H1 (cell line): Measurements from ENCODE around the gene LSM2. TPM values are rescaled to one million over a fixed set of nuclear protein-coding genes. Genes with fewer than 3 reads are reported as not detected.

Experiments
- CTCF ChIA-PET: fragments of 300-600 bp; sonication (Branson Sonifier 250); formaldehyde crosslinking; loops from one replicate; lab custom pipeline; 2021; ENCODE audit not compliant: partially characterized antibody; lab: Charles Lee
- POLR2A ChIA-PET: fragments of 300-600 bp; sonication (Branson Sonifier 250); formaldehyde crosslinking; loops from one replicate; lab custom pipeline; 2021; ENCODE audit warnings: inconsistent platforms; ENCODE audit not compliant: partially characterized antibody; lab: Charles Lee
- DNase-seq, 2 experiments: peaks; one replicate each; pipeline versions ENCODE4 v3.0.0 to v3.0.0-alpha.2; 2010 to 2022; ENCODE audit warnings: low spot score in 2 of 2, low read depth in 1 of 2, mixed read lengths in 1 of 2
- FAIRE-seq: peaks from 2 replicates; lab custom pipeline; 2011; peaks lifted over from hg19 to GRCh38; lab: Jason Lieb, UNC
- H2AFZ ChIP-seq: 2 replicates; pipeline ENCODE4 v1.8.1; 2012; ENCODE audit warnings: low read length, inconsistent platforms
- H2AK5ac ChIP-seq: 2 replicates; pipeline ENCODE4 v1.6.1; 2013; ENCODE audit warnings: low read depth, low read length
- H2BK120ac ChIP-seq: replicated peaks from 2 replicates; pipeline ENCODE3; 2013; ENCODE audit warnings: low read depth, low read length, inconsistent platforms
- H2BK12ac ChIP-seq: 2 replicates; pipeline ENCODE4 v1.6.1; 2013; ENCODE audit warnings: low read depth, low read length
- H2BK15ac ChIP-seq: 2 replicates; pipeline ENCODE4 v1.6.1; 2013; ENCODE audit warnings: low read length
- H2BK20ac ChIP-seq: 2 replicates; pipeline ENCODE4 v1.6.1; 2013; ENCODE audit warnings: low read length
- H2BK5ac ChIP-seq: 2 replicates; pipeline ENCODE4 v1.6.1; 2013; ENCODE audit warnings: low read depth, low read length
- H3K14ac ChIP-seq: 2 replicates; pipeline ENCODE4 v1.6.1; 2013; ENCODE audit warnings: inconsistent platforms; ENCODE audit not compliant: insufficient read length
- H3K18ac ChIP-seq: 2 replicates; pipeline ENCODE4 v1.6.1; 2013; ENCODE audit warnings: low read length; ENCODE audit errors: extremely low read depth
- H3K23ac ChIP-seq: 2 replicates; pipeline ENCODE4 v1.6.1; 2013; ENCODE audit warnings: inconsistent platforms; ENCODE audit not compliant: insufficient read length
- H3K23me2 ChIP-seq: 2 replicates; pipeline ENCODE4 v1.6.1; 2013; ENCODE audit warnings: low read depth, low read length
- H3K27ac ChIP-seq: 2 replicates; pipeline ENCODE4 v1.6.1; 2011; ENCODE audit warnings: low read depth, low read length, inconsistent platforms
- H3K27me3 ChIP-seq, 4 experiments: replicated peaks in 1 of 4; 1 replicate in 1 of 4; 2 replicates in 3 of 4; pipeline versions ENCODE4 v1.6.1 to v1.8.1; 2011 to 2013; ENCODE audit warnings: low read length in 3 of 4, mild to moderate bottlenecking in 3 of 4, inconsistent platforms in 2 of 4, mixed read lengths in 2 of 4, moderate library complexity in 1 of 4; ENCODE audit not compliant: control insufficient read depth in 3 of 4, insufficient read depth in 3 of 4; ENCODE audit errors: extremely low read depth in 1 of 4
- H3K36me3 ChIP-seq, 4 experiments: 2 replicates each; pipeline versions ENCODE4 v1.6.1 to v1.8.1; 2011 to 2013; ENCODE audit warnings: mild to moderate bottlenecking in 4 of 4, low read length in 3 of 4, moderate library complexity in 2 of 4, control low read depth in 1 of 4, inconsistent platforms in 1 of 4; ENCODE audit not compliant: insufficient read depth in 4 of 4, control insufficient read depth in 2 of 4
- H3K4ac ChIP-seq: replicated peaks from 2 replicates; pipeline ENCODE3; 2013; ENCODE audit warnings: low read length, low read depth, mixed read lengths, inconsistent platforms; ENCODE audit not compliant: insufficient read length
- H3K4me1 ChIP-seq, 4 experiments: replicated peaks in 1 of 4; 1 replicate in 1 of 4; 2 replicates in 3 of 4; pipeline versions ENCODE4 v1.6.1 to v1.8.1; 2011 to 2013; ENCODE audit warnings: low read length in 3 of 4, inconsistent platforms in 2 of 4, mixed read lengths in 1 of 4; ENCODE audit not compliant: insufficient read depth in 4 of 4, control insufficient read depth in 3 of 4
- H3K4me2 ChIP-seq, 2 experiments: 2 replicates each; pipeline versions ENCODE4 v1.6.1 to v1.8.1; 2011 to 2013; ENCODE audit warnings: low read depth in 2 of 2, low read length in 2 of 2, control low read depth in 1 of 2, inconsistent platforms in 1 of 2, mild to moderate bottlenecking in 1 of 2; ENCODE audit not compliant: insufficient read depth in 1 of 2
- H3K4me3 ChIP-seq, 4 experiments: fragments of 200-600, 300-600 bp in 1 of 4; sonication (generic), shearing (Covaris generic), sonication (Bioruptor Twin) in 1 of 4; 2 replicates each; pipeline versions ENCODE4 v1.5.1 to v1.8.1; 2011 to 2016; ENCODE audit warnings: low read length in 4 of 4, low read depth in 3 of 4, control low read depth in 2 of 4, inconsistent platforms in 2 of 4, mild to moderate bottlenecking in 2 of 4, mixed read lengths in 1 of 4, moderate library complexity in 1 of 4; ENCODE audit not compliant: insufficient read depth in 2 of 4; ENCODE audit errors: extremely low read depth in 1 of 4
- H3K56ac ChIP-seq: replicated peaks from 2 replicates; pipeline ENCODE3; 2013; ENCODE audit warnings: low read depth, mild to moderate bottlenecking, mixed read lengths, low read length, inconsistent platforms; ENCODE audit not compliant: insufficient read length
- H3K79me1 ChIP-seq: 2 replicates; pipeline ENCODE4 v1.6.1; 2013; ENCODE audit warnings: low read depth, low read length, control low read depth
- H3K79me2 ChIP-seq, 2 experiments: 2 replicates each; pipeline versions ENCODE4 v1.6.1 to v1.8.1; 2012 to 2013; ENCODE audit warnings: low read length in 2 of 2, mild to moderate bottlenecking in 2 of 2, inconsistent platforms in 1 of 2; ENCODE audit not compliant: insufficient read depth in 2 of 2, control insufficient read depth in 1 of 2
- H3K9ac ChIP-seq, 4 experiments: replicated peaks in 1 of 4; 1 replicate in 1 of 4; 2 replicates in 3 of 4; pipeline versions ENCODE4 v1.6.1 to v1.8.1; 2011 to 2013; ENCODE audit warnings: low read depth in 3 of 4, low read length in 3 of 4, control low read depth in 2 of 4, mild to moderate bottlenecking in 2 of 4, moderate library complexity in 2 of 4, inconsistent platforms in 1 of 4; ENCODE audit errors: extremely low read depth in 1 of 4
- H3K9me3 ChIP-seq, 2 experiments: 2 replicates each; pipeline versions ENCODE4 v1.6.1 to v1.8.1; 2012 to 2013; ENCODE audit warnings: mild to moderate bottlenecking in 2 of 2, moderate library complexity in 2 of 2, control low read depth in 1 of 2, inconsistent platforms in 1 of 2, low read depth in 1 of 2, low read length in 1 of 2, mixed read lengths in 1 of 2; ENCODE audit not compliant: insufficient read depth in 2 of 2
- H4K20me1 ChIP-seq, 2 experiments: replicated peaks in 1 of 2; 2 replicates each; pipeline versions ENCODE3 to v1.8.1; 2011 to 2013; ENCODE audit warnings: inconsistent platforms in 2 of 2, low read length in 2 of 2, mild to moderate bottlenecking in 1 of 2; ENCODE audit not compliant: insufficient read depth in 2 of 2, control insufficient read depth in 1 of 2
- H4K5ac ChIP-seq: 2 replicates; pipeline ENCODE4 v1.6.1; 2013; ENCODE audit warnings: low read length, low read depth, mixed read lengths, inconsistent platforms; ENCODE audit not compliant: insufficient read length
- H4K8ac ChIP-seq: 2 replicates; pipeline ENCODE4 v1.8.0; 2013; ENCODE audit warnings: mild to moderate bottlenecking, moderate library complexity, low read length, inconsistent platforms; ENCODE audit not compliant: insufficient read depth; ENCODE audit errors: extremely low read depth
- H4K91ac ChIP-seq: replicated peaks from 2 replicates; pipeline ENCODE3; 2013; ENCODE audit warnings: low read length, mixed read lengths, inconsistent platforms; ENCODE audit not compliant: insufficient read length
- BCL11A ChIP-seq, 2 experiments: IDR thresholded peaks; one replicate each; pipeline ENCODE4 v1.6.1; 2011; ENCODE audit warnings: low read depth in 2 of 2, low read length in 2 of 2, mild to moderate bottlenecking in 2 of 2
- CEBPB ChIP-seq: IDR thresholded peaks from 2 replicates; pipeline ENCODE4 v1.6.1; 2012; ENCODE audit warnings: low read depth, low read length
- GTF2F1 ChIP-seq: IDR thresholded peaks from 2 replicates; pipeline ENCODE4 v1.6.1; 2012; ENCODE audit warnings: low read depth, low read length, improper control_type of control experiment, borderline replicate concordance
- KDM1A ChIP-seq: fragments of 200-600, 300-600 bp; sonication (generic); IDR thresholded peaks from 2 replicates; pipeline ENCODE4 v1.7.1; 2016; ENCODE audit warnings: mild to moderate bottlenecking, low read length, borderline replicate concordance
- POLR2A ChIP-seq, 2 experiments: IDR thresholded peaks; 1 replicate in 1 of 2; 2 replicates in 1 of 2; pipeline ENCODE4 v1.6.1; 2011; ENCODE audit warnings: low read depth in 2 of 2, low read length in 2 of 2, mild to moderate bottlenecking in 2 of 2; ENCODE audit errors: control extremely low read depth in 1 of 2
- POU5F1 ChIP-seq: IDR thresholded peaks from 2 replicates; pipeline ENCODE4 v1.6.1; 2011; ENCODE audit warnings: low read depth, mild to moderate bottlenecking, low read length, moderate library complexity
- RNF2 ChIP-seq: fragments of 200-900, 300-1000 bp; sonication (generic); IDR thresholded peaks from 2 replicates; pipeline ENCODE4 v1.7.1; 2016; ENCODE audit warnings: borderline replicate concordance, low read depth, mild to moderate bottlenecking, antibody characterized with exemption, low read length; ENCODE audit not compliant: poor library complexity, severe bottlenecking; ENCODE audit errors: missing control alignments
- SIX5 ChIP-seq: IDR thresholded peaks from 2 replicates; pipeline ENCODE4 v1.6.1; 2011; ENCODE audit warnings: mild to moderate bottlenecking, low read depth, low read length
- SP4 ChIP-seq: IDR thresholded peaks from 2 replicates; pipeline ENCODE4 v1.6.1; 2012; ENCODE audit warnings: low read length, inconsistent platforms
- SRF ChIP-seq: IDR thresholded peaks from 2 replicates; pipeline ENCODE4 v1.6.1; 2011; ENCODE audit warnings: mild to moderate bottlenecking, low read depth, low read length, moderate library complexity
- TAF1 ChIP-seq: IDR thresholded peaks from 2 replicates; pipeline ENCODE4 v1.6.1; 2011; ENCODE audit warnings: mild to moderate bottlenecking, low read depth, low read length
- TBP ChIP-seq: IDR thresholded peaks from 2 replicates; pipeline ENCODE4 v1.6.1; 2011; ENCODE audit warnings: low read depth, low read length, improper control_type of control experiment
- WGBS, 2 experiments: shearing (Covaris generic) in 1 of 2; methylation state at CpG; one replicate each; pipeline versions ENCODE4 v1.1.6 to v1.1.7; 2013 to 2015; ENCODE audit warnings: low lambda C conversion rate in 2 of 2, mixed read lengths in 2 of 2, inconsistent platforms in 1 of 2, low coverage in 1 of 2, missing lambda C conversion rate in 1 of 2; ENCODE audit not compliant: insufficient replicate concordance in 2 of 2, insufficient coverage in 1 of 2, insufficient read length in 1 of 2; ENCODE audit errors: extremely low coverage in 1 of 2, missing lambda C conversion rate in 1 of 2; 5-methylcytosine and 5-hydroxymethylcytosine counted together
- polyA plus RNA-seq, 7 experiments: library from polyadenylated mRNA; depleted of rRNA in 3 of 7; stranded (reverse) in 5 of 7; unstranded in 2 of 7; fragments of >200 nt in 5 of 7; fragments of 200-250 nt in 2 of 7; gene quantifications; 1 replicate in 5 of 7; 2 replicates in 1 of 7; 4 replicates in 1 of 7; pipeline versions ENCODE4 v1.2.1 to v1.2.3, GENCODE V29; 2011 to 2013; ENCODE audit warnings: missing spikeins in 2 of 7, mixed read lengths in 2 of 7
- total RNA-seq: library from RNA; stranded (reverse); fragmentation: NEBNext Ultra II Directional; extraction: Animal tissue kit (Norgen Biotek cat#: 25700); gene quantifications from 2 replicates; pipeline ENCODE4 v1.2.1, GENCODE V29; 2021

The LSM2 gene
- total and polyA plus RNA-seq, 2 of the 8 experiments (the other 6 are each of a cell fraction or from before 2014, with no cell fraction given): 127 to 168 TPM

DNA sequence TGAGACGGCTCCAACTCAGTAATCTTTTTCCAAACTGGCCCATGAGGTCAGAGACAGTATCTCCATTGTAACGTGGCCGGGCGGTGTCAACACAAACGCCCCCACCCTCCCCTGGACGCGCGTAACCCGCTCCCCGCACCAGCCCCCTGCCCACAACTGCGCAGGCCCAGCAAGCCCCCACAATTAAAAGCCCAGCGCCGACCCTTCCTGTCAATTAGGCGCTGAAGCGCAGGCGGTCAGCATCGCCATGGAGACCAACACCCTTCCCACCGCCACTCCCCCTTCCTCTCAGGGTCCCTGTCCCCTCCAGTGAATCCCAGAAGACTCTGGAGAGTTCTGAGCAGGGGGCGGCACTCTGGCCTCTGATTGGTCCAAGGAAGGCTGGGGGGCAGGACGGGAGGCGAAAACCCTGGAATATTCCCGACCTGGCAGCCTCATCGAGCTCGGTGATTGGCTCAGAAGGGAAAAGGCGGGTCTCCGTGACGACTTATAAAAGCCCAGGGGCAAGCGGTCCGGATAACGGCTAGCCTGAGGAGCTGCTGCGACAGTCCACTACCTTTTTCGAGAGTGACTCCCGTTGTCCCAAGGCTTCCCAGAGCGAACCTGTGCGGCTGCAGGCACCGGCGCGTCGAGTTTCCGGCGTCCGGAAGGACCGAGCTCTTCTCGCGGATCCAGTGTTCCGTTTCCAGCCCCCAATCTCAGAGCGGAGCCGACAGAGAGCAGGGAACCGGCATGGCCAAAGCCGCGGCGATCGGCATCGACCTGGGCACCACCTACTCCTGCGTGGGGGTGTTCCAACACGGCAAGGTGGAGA lies 8.5 kb upstream of the LSM2 start, which contains the start of the genes HSPA1A and HSPA1L:
Gene HSPA1A (plus strand): TSS at position 519 of the 814 bp plus-strand sequence. CDS start 214 bp downstream, at position 733.
Gene HSPA1L (minus strand): TSS at position 259 of the 814 bp plus-strand sequence. CDS start 3,311 bp downstream, outside the sequence.
- Histone ChIP-seq H3K56ac (no peak within 1 kb of the TSS), H3K79me1 (peaks cover 2% of the 10 kb centered on the region; the same call in 1 of the 2 replicates), H3K36me3 (no peaks in the 10 kb centered on the region), H3K4me2 (peak within 1 kb of the TSS; percentile 71 to 95), H3K9me3 (no peaks in the 10 kb centered on the region), H4K20me1 (no peaks in the 10 kb centered on the region), H3K27ac (peak within 1 kb of the TSS; percentile 37; the same call in 1 of the 2 replicates), H3K79me2 (peaks cover 0 to 5% of the 10 kb centered on the region in 2 experiments; a peak in 1 of 4 replicates), H2AFZ (no peak within 1 kb of the TSS), H4K5ac (no peak within 1 kb of the TSS), H2BK120ac (no peak within 1 kb of the TSS), H3K23me2 (peaks cover 8% of the 10 kb centered on the region), H3K4ac (no peak within 1 kb of the TSS), H2BK5ac (peak within 1 kb of the TSS; percentile 55; the same call in 1 of the 2 replicates), H4K91ac (no peak within 1 kb of the TSS), H3K4me1 (peaks cover 0 to 5% (median 3%) of the 10 kb centered on the region in 4 experiments; a peak in 5 of 7 replicates), H4K8ac (0 out of 2 replicates have a peak within 1 kb of the TSS, but pooled peaks have one; percentile 42), H3K9ac (peak within 1 kb of the TSS in 3 of 4 experiments; percentile 54 to 69 (median 57); a peak in 6 of 7 replicates), H3K4me3 (peak within 1 kb of the TSS; percentile 54 to 77 (median 65)), H3K23ac (no peak within 1 kb of the TSS), H2BK12ac (no peak within 1 kb of the TSS), H3K14ac (no peak within 1 kb of the TSS), H2BK15ac (no peak within 1 kb of the TSS), H2AK5ac (no peak within 1 kb of the TSS), H2BK20ac (no peak within 1 kb of the TSS), H3K18ac (no peak within 1 kb of the TSS; the same call in none of the 2 replicates), H3K27me3 (no peaks in the 10 kb centered on the region)
- 2% methylated on average over 54 of the region's 56 CpGs; no CpG with 5 or more reads in 1 of the 2 experiments for WGBS, 2 experiments
- no peak for FAIRE-seq
- peak; percentile 91 to 93 for DNase-seq
- POLR2A ChIA-PET: interaction anchor here (0.6 to 6.3 kb wide), 23 partner anchors 9 to 1498 kb away, joined by 3 to 119 read pairs (median 4); partner anchors contain the start of genes BAG6, C6orf47, HSPA1B and LSM2
- CTCF ChIA-PET: interaction anchor here (1.1 to 3.6 kb wide), 2 partner anchors 11 to 18 kb away, joined by 3 to 28 read pairs; partner anchors contain the start of gene VARS1
- no peak for TF ChIP-seq GTF2F1
- TF ChIP-seq CEBPB: no peak
- TF ChIP-seq SIX5: no peak
- peak; percentile 96 for TF ChIP-seq TBP
- TF ChIP-seq SRF: no peak
- peak; percentile 97 for TF ChIP-seq POLR2A (IDR thresholded peaks at IDR 0.05; ENCODE audit: control extremely low read depth in 1 of 2, low read depth in 2 of 2, low read length in 2 of 2)
- no peak for TF ChIP-seq POU5F1
- TF ChIP-seq SP4: peak; percentile 47; the same call in 1 of the 2 replicates
- no peak for TF ChIP-seq KDM1A
- TF ChIP-seq TAF1: peak; percentile 86
- no peak for TF ChIP-seq RNF2
- no peak for TF ChIP-seq BCL11A (IDR thresholded peaks at IDR 0.05; ENCODE audit: low read depth in 2 of 2, low read length in 2 of 2)
